ENCODE data around the gene TNRC18.

TNRC18 gene

DNA sequence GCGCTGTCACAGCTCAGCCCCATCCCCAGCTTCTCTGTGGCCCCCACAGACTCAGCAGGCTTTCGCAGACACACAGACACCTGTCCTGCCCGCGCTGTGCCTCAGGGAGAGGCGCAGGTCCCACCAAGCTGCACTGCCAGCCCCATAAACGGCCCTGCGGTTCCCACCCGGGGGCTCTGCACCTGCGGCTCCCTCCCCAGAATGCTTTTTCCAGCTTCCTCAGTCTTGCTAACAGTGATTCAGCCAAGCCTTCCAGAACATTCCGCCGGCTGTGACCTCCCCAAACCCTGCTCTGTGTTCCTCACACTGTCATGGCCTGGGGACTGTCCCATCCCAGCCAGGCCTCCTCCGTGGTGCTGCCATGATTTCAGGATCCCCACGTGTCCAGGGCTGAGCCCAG lies 27.8 kb upstream of the TNRC18 start:
- DNase-seq = no peak

GRCh38 chr7:5450549-5451327 lies 27.1 kb upstream of the TNRC18 start:
- peak; percentile 51 for DNase-seq

DNA sequence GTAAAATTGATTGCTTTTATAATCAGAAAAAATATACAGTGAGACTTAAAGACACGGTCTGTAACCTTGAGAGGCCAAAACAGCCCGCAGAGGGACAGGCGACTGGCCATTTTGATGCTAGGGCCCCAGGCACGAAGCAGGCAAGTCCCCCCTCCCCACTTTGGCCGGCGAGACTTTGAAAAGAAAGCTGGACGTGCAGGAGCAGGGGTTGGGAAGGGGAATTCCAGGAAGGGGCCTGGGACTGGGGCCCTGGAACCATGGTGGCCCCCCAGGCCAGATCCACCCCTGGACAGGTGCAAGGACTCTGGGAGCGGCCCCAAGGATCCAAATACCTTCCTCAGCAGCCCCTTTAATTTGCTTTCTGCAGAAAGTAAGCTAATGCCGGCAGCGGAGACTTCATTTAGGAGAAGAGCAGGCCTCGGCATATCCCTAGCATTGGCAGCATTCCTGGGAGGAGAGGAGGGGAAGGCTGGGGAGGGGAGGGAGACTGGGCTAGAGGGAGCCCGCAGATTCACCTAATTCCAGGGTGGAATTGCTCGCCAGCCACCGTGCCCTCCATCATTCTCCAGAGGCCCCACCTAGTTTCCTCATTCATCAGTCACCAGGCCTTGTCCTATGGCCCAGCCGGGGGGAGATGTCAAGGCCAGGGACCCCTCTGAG lies 24.9 kb upstream of the TNRC18 start:
- DNase-seq = peak; percentile 44

- DNase-seq = no peak
Observed at GRCh38 chr7:5445981-5446594, 22.5 kb upstream of the TNRC18 start.

DNA sequence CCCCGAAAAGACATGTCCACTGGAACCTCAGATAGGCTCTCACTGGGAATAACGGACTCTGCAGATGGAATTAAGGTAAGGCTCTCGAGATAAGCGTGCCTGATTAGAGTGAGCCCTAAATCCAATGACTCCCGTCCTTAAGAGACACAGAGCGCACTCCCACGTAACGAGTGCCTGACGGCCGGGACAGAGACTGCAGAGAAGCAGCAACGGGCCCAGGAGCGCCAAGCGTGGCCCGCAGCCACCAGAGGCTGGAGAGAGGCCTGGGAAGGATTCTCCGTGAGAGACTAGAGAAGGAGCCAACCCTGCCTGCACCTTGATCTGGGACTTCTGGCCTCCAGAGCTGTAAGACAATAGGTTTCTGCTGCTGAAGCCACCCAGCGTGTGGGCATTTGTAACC lies 20.0 kb upstream of the TNRC18 start:
- DNase-seq = no peak

GRCh38 chr7:5442757-5443305 lies 19.2 kb upstream of the TNRC18 start:
- no peak for DNase-seq

DNA sequence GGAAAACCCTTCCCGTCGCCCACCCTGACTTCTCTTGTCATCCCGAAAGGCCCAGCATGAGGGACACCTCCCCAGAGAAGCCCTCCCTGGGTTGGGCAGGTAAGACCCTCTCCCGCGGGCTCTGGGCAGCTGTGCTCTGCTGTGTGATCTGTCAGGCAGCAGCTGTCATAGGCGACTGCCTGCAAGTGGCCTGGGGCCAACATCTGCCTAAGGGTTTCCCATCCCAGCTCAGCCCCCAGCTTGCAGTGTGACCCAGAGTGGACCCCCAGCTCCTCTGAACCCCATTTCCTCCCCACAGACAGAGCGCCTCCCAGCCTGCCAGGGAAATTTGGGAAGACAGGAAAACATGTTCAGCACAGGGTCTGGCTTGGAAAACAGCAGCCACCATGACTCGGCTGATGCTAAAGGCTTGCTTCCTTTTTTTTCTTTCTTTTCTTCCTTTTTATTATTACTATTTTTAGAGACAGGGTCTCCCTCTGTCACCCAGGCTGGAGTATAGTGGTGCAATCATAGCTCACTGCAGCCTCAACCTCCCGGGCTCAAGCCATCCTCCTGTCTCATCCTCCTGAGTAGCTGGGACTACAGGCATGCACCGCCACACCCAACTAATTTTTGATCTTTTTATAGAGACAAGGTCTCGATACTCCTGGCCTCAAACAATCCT lies 18.3 kb upstream of the TNRC18 start:
- DNase-seq = no peak

DNA sequence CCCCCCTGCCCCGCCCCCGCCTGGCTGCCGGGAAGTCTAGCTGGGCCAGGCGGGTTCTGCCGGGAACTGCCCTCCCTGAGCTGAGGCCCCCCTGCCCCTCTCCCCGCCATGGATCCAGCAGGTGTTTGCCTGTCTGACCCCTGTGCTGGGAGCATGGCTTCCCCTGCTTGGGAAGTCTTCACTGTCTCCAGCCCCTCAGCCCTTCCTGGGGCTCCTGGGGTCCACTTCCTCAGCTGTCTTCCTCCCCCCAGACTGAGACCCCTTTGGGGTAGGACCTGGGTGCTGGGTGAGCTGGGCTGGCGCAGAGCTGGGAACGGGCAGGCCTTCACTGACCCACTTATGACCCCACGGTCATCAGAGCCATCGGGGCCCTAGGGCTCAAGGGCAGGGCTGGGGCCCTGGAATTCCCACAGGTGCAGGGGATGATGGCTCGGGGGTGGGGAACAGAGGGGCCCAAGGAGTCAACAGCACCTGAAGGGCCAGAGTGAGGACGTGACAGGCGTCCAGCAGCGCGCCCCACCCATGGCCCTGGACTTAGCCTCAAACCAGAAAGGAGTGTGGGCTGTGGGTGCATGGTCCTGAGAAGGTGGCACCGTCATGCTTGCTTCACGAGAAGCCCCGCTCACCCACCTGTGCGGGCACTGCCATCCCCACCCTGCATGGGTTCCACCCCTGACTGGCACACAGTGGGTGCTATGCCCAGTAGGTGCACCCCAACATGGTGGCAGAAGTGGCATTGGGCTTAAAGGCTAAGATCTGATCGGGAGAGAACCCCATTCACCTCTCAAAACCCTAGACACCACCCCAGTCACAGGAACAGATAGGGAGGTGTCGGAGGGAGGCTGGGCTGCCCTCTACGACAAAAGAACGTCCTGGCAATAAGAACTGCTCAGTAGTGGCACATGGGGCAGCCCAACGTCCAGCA lies 16.2 kb upstream of the TNRC18 start:
- no peak for DNase-seq

GRCh38 chr7:5439209-5439571 lies 15.6 kb upstream of the TNRC18 start:
- no peak for DNase-seq

DNA sequence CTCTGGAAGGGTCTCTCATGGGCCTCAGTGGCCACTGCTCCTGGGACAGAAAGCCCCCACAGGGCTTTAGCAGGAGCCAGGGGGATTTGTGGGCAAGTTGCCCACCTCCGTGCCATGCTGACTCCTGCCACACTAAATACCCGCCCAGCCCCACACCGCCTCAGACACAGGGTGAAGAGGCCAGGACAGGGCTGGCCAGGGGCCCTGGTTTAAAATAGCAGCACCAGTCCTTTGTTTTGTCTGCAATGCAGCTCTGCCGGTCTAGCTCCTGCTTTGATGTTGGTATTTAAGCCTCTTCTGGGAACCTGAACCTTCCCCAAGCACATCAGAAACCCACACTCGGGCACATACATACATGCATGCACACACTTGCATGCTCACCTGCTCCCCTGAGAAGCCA lies 14.4 kb upstream of the TNRC18 start:
- no peak for DNase-seq

DNA sequence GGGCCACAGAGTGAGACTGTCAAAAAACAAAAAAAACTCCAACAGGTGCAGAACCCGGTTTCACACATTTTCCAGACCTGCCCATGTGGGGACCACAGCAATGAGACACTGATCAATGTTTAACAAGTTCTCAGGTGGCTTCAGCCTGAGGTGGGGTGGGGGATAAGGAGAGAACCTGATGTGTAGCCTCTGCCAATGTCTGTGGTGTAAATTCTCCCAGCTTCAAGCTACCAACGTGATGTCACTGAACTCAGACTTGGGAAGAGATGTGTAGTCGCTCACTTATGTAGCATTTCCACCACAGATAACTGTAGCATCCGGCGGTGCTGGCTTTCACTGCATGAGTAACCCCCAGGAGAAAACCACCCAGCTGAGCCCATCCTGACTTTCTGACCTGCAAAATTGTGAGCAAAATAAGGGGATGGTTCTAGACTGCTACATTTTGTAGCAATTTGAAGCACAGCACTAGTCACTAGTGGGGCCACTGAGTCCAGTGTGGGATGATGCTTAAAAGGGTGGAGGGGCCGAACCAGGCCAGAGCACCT lies 13.8 kb upstream of the TNRC18 start:
- no peak for DNase-seq

GRCh38 chr7:5436003-5436678 lies 12.5 kb upstream of the TNRC18 start:
- DNase-seq = no peak

- no peak for DNase-seq
Observed at GRCh38 chr7:5435291-5436002, 11.8 kb upstream of the TNRC18 start.

- no peak for DNase-seq
Observed at GRCh38 chr7:5433181-5433580, 9.5 kb upstream of the TNRC18 start.

- DNase-seq = no peak
Observed at GRCh38 chr7:5432691-5433090, 9.1 kb upstream of the TNRC18 start.

- no peak for DNase-seq
Observed at GRCh38 chr7:5431560-5432015, 8.0 kb upstream of the TNRC18 start.

DNA sequence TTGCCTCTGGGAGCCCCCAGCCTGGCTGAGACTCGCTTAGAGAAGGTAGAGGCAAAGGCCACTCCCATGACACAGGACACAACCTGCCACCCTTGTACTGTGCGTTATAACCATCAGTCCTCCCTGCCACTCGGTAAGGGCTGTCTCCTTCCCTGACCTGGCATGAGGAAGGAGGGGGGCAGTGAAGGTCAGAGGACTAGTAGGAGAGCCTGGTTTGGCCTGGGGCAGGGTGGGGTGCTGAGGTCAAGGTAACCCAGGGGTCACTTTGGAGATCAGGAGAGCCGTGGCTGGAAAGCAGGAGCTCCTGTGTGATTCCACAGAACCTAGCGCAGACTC lies 6.9 kb upstream of the TNRC18 start:
- no peak for DNase-seq

GRCh38 chr7:5429857-5430611 lies 6.4 kb upstream of the TNRC18 start:
- peak; percentile 75 for DNase-seq

DNA sequence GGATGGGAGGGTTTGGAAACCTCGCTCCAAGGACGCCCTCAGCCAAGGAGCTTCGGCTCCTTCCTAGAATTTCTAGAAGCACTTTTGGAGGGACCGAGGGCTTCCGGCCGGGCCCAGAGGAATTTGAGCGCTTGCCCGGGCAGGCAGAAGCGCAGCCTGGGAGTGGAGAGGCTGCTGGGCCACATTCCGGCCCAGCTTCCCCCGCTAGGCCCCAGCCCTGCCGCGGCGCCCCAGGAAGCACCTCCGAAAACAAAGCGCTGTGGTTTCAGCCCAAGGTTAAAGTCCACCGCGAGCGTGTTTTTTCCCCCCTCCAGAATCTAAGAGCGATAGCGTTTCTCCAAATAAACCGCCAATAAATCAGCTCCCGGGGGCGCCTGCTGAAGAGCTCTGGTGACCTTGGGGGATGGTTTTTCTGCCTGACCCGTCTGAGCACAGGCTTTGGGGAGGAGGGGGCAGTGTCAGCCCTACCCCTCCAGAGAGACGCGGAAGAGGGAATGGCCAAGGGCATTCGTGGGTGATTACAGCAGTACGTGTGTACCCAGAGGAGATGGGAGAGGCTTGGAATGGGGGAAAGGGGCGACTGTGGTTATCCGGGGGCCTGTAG lies 5.7 kb upstream of the TNRC18 start:
- DNase-seq = peak; percentile 68

All from fibroblast of skin of abdomen (primary cell).